Activated naive CD8-positive, alpha-beta T cell treated with anti-CD3 and anti-CD28 coated beads, Interleukin-2, amount 50 U/mL, for 24 hours (primary cell): Measurements from ENCODE around the gene SPINT2.
"Not testable (repeated sequence)": the region's sequence is repeated elsewhere in the genome, so short reads cannot be mapped to it uniquely, and the experiment has no call there.

Experiments used
- ATAC-seq: fragments of 150-1000 bp; cut with Tn5 transposase; one replicate; pipeline ENCODE4 v1.10.0; 2021
- DNase-seq: peaks from one replicate; pipeline ENCODE4 v3.0.0; 2021
- H3K27ac Mint-ChIP-seq: one replicate; pipeline ENCODE4 v1.8.0; 2021; ENCODE audit warnings: mild to moderate bottlenecking, mixed read lengths
- H3K27me3 Mint-ChIP-seq: one replicate; pipeline ENCODE4 v1.8.0; 2021; ENCODE audit warnings: mixed read lengths
- H3K36me3 Mint-ChIP-seq: one replicate; pipeline ENCODE4 v1.8.0; 2021; ENCODE audit warnings: low read depth, mixed read lengths
- H3K4me1 Mint-ChIP-seq: one replicate; pipeline ENCODE4 v1.8.0; 2021; ENCODE audit warnings: mixed read lengths
- H3K4me3 Mint-ChIP-seq: one replicate; pipeline ENCODE4 v1.8.0; 2021; ENCODE audit warnings: mild to moderate bottlenecking, moderate library complexity, mixed read lengths
- H3K9me3 Mint-ChIP-seq: one replicate; pipeline ENCODE4 v1.8.0; 2021; ENCODE audit warnings: mixed read lengths

SPINT2 gene

GRCh38 chr19:38251564-38252051 lies 12.8 kb upstream of the SPINT2 start:
- Mint-ChIP-seq H3K27ac (no peak overlapping the region), H3K4me3 (no peak overlapping the region), H3K4me1 (peaks cover 12% of the 10 kb centered on the region), H3K27me3 (peaks cover 16% of the 10 kb centered on the region), H3K9me3 (no peaks in the 10 kb centered on the region), H3K36me3 (no peaks in the 10 kb centered on the region)
- ATAC-seq (no peak), DNase-seq (no peak)

GRCh38 chr19:38252385-38252784 lies 12.0 kb upstream of the SPINT2 start:
- H3K36me3 Mint-ChIP-seq = no peaks in the 10 kb centered on the region
- peaks cover 17% of the 10 kb centered on the region for H3K4me1 Mint-ChIP-seq
- no peaks in the 10 kb centered on the region for H3K9me3 Mint-ChIP-seq
- ATAC-seq = no peak
- DNase-seq = no peak
- peaks cover 23% of the 10 kb centered on the region for H3K27me3 Mint-ChIP-seq
- no peak overlapping the region for H3K4me3 Mint-ChIP-seq
- no peak overlapping the region for H3K27ac Mint-ChIP-seq

- Mint-ChIP-seq H3K4me1 (peaks cover 17% of the 10 kb centered on the region), H3K36me3 (no peaks in the 10 kb centered on the region), H3K27me3 (peaks cover 25% of the 10 kb centered on the region), H3K27ac (no peak overlapping the region), H3K4me3 (no peak overlapping the region), H3K9me3 (no peaks in the 10 kb centered on the region)
- DNase-seq (no peak), ATAC-seq (peak; percentile 35)
Measured at GRCh38 chr19:38252941-38253691, 11.3 kb upstream of the SPINT2 start.

- ATAC-seq (no peak), DNase-seq (no peak)
- peaks cover 25% of the 10 kb centered on the region for H3K27me3 Mint-ChIP-seq
- H3K4me3 Mint-ChIP-seq = no peak overlapping the region
- H3K9me3 Mint-ChIP-seq = no peaks in the 10 kb centered on the region
- H3K4me1 Mint-ChIP-seq = peaks cover 17% of the 10 kb centered on the region
- no peak overlapping the region for H3K27ac Mint-ChIP-seq
- no peaks in the 10 kb centered on the region for H3K36me3 Mint-ChIP-seq
Measured at GRCh38 chr19:38253788-38254187, 10.6 kb upstream of the SPINT2 start.

GRCh38 chr19:38255383-38256014 lies 8.9 kb upstream of the SPINT2 start:
- Mint-ChIP-seq H3K36me3 (no peaks in the 10 kb centered on the region), H3K4me1 (peaks cover 21% of the 10 kb centered on the region), H3K27me3 (peaks cover 25% of the 10 kb centered on the region), H3K27ac (peak overlapping the region; percentile 27), H3K9me3 (no peaks in the 10 kb centered on the region), H3K4me3 (peak overlapping the region; percentile 5)
- DNase-seq (no peak), ATAC-seq (no peak)

- H3K36me3 Mint-ChIP-seq, H3K27me3 Mint-ChIP-seq, H3K27ac Mint-ChIP-seq, DNase-seq, ATAC-seq, H3K9me3 Mint-ChIP-seq, H3K4me3 Mint-ChIP-seq: not testable (repeated sequence)
- peaks cover 30% of the 10 kb centered on the region for H3K4me1 Mint-ChIP-seq
Measured at GRCh38 chr19:38261942-38262341, 2.4 kb upstream of the SPINT2 start.

GRCh38 chr19:38262585-38263268 lies 1.6 kb upstream of the SPINT2 start:
- no peaks in the 10 kb centered on the region for H3K36me3 Mint-ChIP-seq
- H3K9me3 Mint-ChIP-seq = no peaks in the 10 kb centered on the region
- H3K4me1 Mint-ChIP-seq = peaks cover 31% of the 10 kb centered on the region
- peak overlapping the region; percentile 31 for H3K27ac Mint-ChIP-seq
- DNase-seq (no peak), ATAC-seq (no peak)
- peak overlapping the region; percentile 29 for H3K4me3 Mint-ChIP-seq
- H3K27me3 Mint-ChIP-seq = peaks cover 5% of the 10 kb centered on the region

- DNase-seq = peak; percentile 72
- peak overlapping the region; percentile 78 for H3K4me3 Mint-ChIP-seq
- H3K36me3 Mint-ChIP-seq = no peaks in the 10 kb centered on the region
- peak; percentile 81 for ATAC-seq
- H3K4me1 Mint-ChIP-seq = peaks cover 31% of the 10 kb centered on the region
- H3K9me3 Mint-ChIP-seq = no peaks in the 10 kb centered on the region
- peaks cover 2% of the 10 kb centered on the region for H3K27me3 Mint-ChIP-seq
- peak overlapping the region; percentile 88 for H3K27ac Mint-ChIP-seq
Measured at GRCh38 chr19:38263689-38264485, 486 bp upstream of the SPINT2 start.

- Mint-ChIP-seq H3K4me3 (peak overlapping the region; percentile 82), H3K27me3 (peaks cover 2% of the 10 kb centered on the region), H3K36me3 (no peaks in the 10 kb centered on the region), H3K9me3 (no peaks in the 10 kb centered on the region), H3K4me1 (peaks cover 32% of the 10 kb centered on the region), H3K27ac (peak overlapping the region; percentile 81)
- DNase-seq (no peak), ATAC-seq (no peak)
Measured at GRCh38 chr19:38265213-38265861, 964 bp downstream of the SPINT2 start.

GRCh38 chr19:38265921-38266429 lies 1.6 kb downstream of the SPINT2 start:
- H3K4me1 Mint-ChIP-seq = peaks cover 33% of the 10 kb centered on the region
- no peaks in the 10 kb centered on the region for H3K9me3 Mint-ChIP-seq
- ATAC-seq (no peak), DNase-seq (no peak)
- no peaks in the 10 kb centered on the region for H3K36me3 Mint-ChIP-seq
- peak overlapping the region; percentile 81 for H3K27ac Mint-ChIP-seq
- peak overlapping the region; percentile 82 for H3K4me3 Mint-ChIP-seq
- peaks cover 2% of the 10 kb centered on the region for H3K27me3 Mint-ChIP-seq

GRCh38 chr19:38266981-38267597 lies 2.7 kb downstream of the SPINT2 start:
- Mint-ChIP-seq H3K27ac (no peak overlapping the region), H3K4me3 (no peak overlapping the region), H3K9me3 (no peaks in the 10 kb centered on the region), H3K36me3 (no peaks in the 10 kb centered on the region), H3K4me1 (peaks cover 33% of the 10 kb centered on the region), H3K27me3 (peaks cover 2% of the 10 kb centered on the region)
- ATAC-seq (no peak), DNase-seq (no peak)

GRCh38 chr19:38267761-38268483 lies 3.5 kb downstream of the SPINT2 start:
- H3K4me3 Mint-ChIP-seq = no peak overlapping the region
- DNase-seq = no peak
- peaks cover 2% of the 10 kb centered on the region for H3K27me3 Mint-ChIP-seq
- no peaks in the 10 kb centered on the region for H3K9me3 Mint-ChIP-seq
- H3K27ac Mint-ChIP-seq = no peak overlapping the region
- peaks cover 32% of the 10 kb centered on the region for H3K4me1 Mint-ChIP-seq
- ATAC-seq = no peak
- H3K36me3 Mint-ChIP-seq = no peaks in the 10 kb centered on the region

GRCh38 chr19:38268539-38268938 lies 4.2 kb downstream of the SPINT2 start:
- no peaks in the 10 kb centered on the region for H3K36me3 Mint-ChIP-seq
- peaks cover 27% of the 10 kb centered on the region for H3K4me1 Mint-ChIP-seq
- ATAC-seq = no peak
- no peak overlapping the region for H3K27ac Mint-ChIP-seq
- H3K27me3 Mint-ChIP-seq = peaks cover 2% of the 10 kb centered on the region
- H3K4me3 Mint-ChIP-seq = no peak overlapping the region
- DNase-seq = no peak
- no peaks in the 10 kb centered on the region for H3K9me3 Mint-ChIP-seq
